H1 (cell line): Measurements from ENCODE around the gene CMIP. TPM values are rescaled to one million over a fixed set of nuclear protein-coding genes. Genes with fewer than 3 reads are reported as not detected.

Experiments used
- CTCF ChIA-PET: fragments of 300-600 bp; sonication (Branson Sonifier 250); formaldehyde crosslinking; loops from one replicate; lab custom pipeline; 2021; ENCODE audit not compliant: partially characterized antibody; lab: Charles Lee
- POLR2A ChIA-PET: fragments of 300-600 bp; sonication (Branson Sonifier 250); formaldehyde crosslinking; loops from one replicate; lab custom pipeline; 2021; ENCODE audit warnings: inconsistent platforms; ENCODE audit not compliant: partially characterized antibody; lab: Charles Lee
- DNase-seq, 2 experiments: peaks; one replicate each; pipeline versions ENCODE4 v3.0.0 to v3.0.0-alpha.2; 2010 to 2022; ENCODE audit warnings: low spot score in 2 of 2, low read depth in 1 of 2, mixed read lengths in 1 of 2
- FAIRE-seq: peaks from 2 replicates; lab custom pipeline; 2011; peaks lifted over from hg19 to GRCh38; lab: Jason Lieb, UNC
- H2AFZ ChIP-seq: 2 replicates; pipeline ENCODE4 v1.8.1; 2012; ENCODE audit warnings: low read length, inconsistent platforms
- H2AK5ac ChIP-seq: 2 replicates; pipeline ENCODE4 v1.6.1; 2013; ENCODE audit warnings: low read depth, low read length
- H2BK120ac ChIP-seq: replicated peaks from 2 replicates; pipeline ENCODE3; 2013; ENCODE audit warnings: low read depth, low read length, inconsistent platforms
- H2BK12ac ChIP-seq: 2 replicates; pipeline ENCODE4 v1.6.1; 2013; ENCODE audit warnings: low read depth, low read length
- H2BK15ac ChIP-seq: 2 replicates; pipeline ENCODE4 v1.6.1; 2013; ENCODE audit warnings: low read length
- H2BK20ac ChIP-seq: 2 replicates; pipeline ENCODE4 v1.6.1; 2013; ENCODE audit warnings: low read length
- H2BK5ac ChIP-seq: 2 replicates; pipeline ENCODE4 v1.6.1; 2013; ENCODE audit warnings: low read depth, low read length
- H3K14ac ChIP-seq: 2 replicates; pipeline ENCODE4 v1.6.1; 2013; ENCODE audit warnings: inconsistent platforms; ENCODE audit not compliant: insufficient read length
- H3K18ac ChIP-seq: 2 replicates; pipeline ENCODE4 v1.6.1; 2013; ENCODE audit warnings: low read length; ENCODE audit errors: extremely low read depth
- H3K23ac ChIP-seq: 2 replicates; pipeline ENCODE4 v1.6.1; 2013; ENCODE audit warnings: inconsistent platforms; ENCODE audit not compliant: insufficient read length
- H3K23me2 ChIP-seq: 2 replicates; pipeline ENCODE4 v1.6.1; 2013; ENCODE audit warnings: low read depth, low read length
- H3K27ac ChIP-seq: 2 replicates; pipeline ENCODE4 v1.6.1; 2011; ENCODE audit warnings: low read depth, low read length, inconsistent platforms
- H3K27me3 ChIP-seq, 4 experiments: replicated peaks in 1 of 4; 1 replicate in 1 of 4; 2 replicates in 3 of 4; pipeline versions ENCODE4 v1.6.1 to v1.8.1; 2011 to 2013; ENCODE audit warnings: low read length in 3 of 4, mild to moderate bottlenecking in 3 of 4, inconsistent platforms in 2 of 4, mixed read lengths in 2 of 4, moderate library complexity in 1 of 4; ENCODE audit not compliant: control insufficient read depth in 3 of 4, insufficient read depth in 3 of 4; ENCODE audit errors: extremely low read depth in 1 of 4
- H3K36me3 ChIP-seq, 4 experiments: 2 replicates each; pipeline versions ENCODE4 v1.6.1 to v1.8.1; 2011 to 2013; ENCODE audit warnings: mild to moderate bottlenecking in 4 of 4, low read length in 3 of 4, moderate library complexity in 2 of 4, control low read depth in 1 of 4, inconsistent platforms in 1 of 4; ENCODE audit not compliant: insufficient read depth in 4 of 4, control insufficient read depth in 2 of 4
- H3K4ac ChIP-seq: replicated peaks from 2 replicates; pipeline ENCODE3; 2013; ENCODE audit warnings: low read length, low read depth, mixed read lengths, inconsistent platforms; ENCODE audit not compliant: insufficient read length
- H3K4me1 ChIP-seq, 4 experiments: replicated peaks in 1 of 4; 1 replicate in 1 of 4; 2 replicates in 3 of 4; pipeline versions ENCODE4 v1.6.1 to v1.8.1; 2011 to 2013; ENCODE audit warnings: low read length in 3 of 4, inconsistent platforms in 2 of 4, mixed read lengths in 1 of 4; ENCODE audit not compliant: insufficient read depth in 4 of 4, control insufficient read depth in 3 of 4
- H3K4me2 ChIP-seq, 2 experiments: 2 replicates each; pipeline versions ENCODE4 v1.6.1 to v1.8.1; 2011 to 2013; ENCODE audit warnings: low read depth in 2 of 2, low read length in 2 of 2, control low read depth in 1 of 2, inconsistent platforms in 1 of 2, mild to moderate bottlenecking in 1 of 2; ENCODE audit not compliant: insufficient read depth in 1 of 2
- H3K4me3 ChIP-seq, 4 experiments: fragments of 200-600, 300-600 bp in 1 of 4; sonication (generic), shearing (Covaris generic), sonication (Bioruptor Twin) in 1 of 4; 2 replicates each; pipeline versions ENCODE4 v1.5.1 to v1.8.1; 2011 to 2016; ENCODE audit warnings: low read length in 4 of 4, low read depth in 3 of 4, control low read depth in 2 of 4, inconsistent platforms in 2 of 4, mild to moderate bottlenecking in 2 of 4, mixed read lengths in 1 of 4, moderate library complexity in 1 of 4; ENCODE audit not compliant: insufficient read depth in 2 of 4; ENCODE audit errors: extremely low read depth in 1 of 4
- H3K56ac ChIP-seq: replicated peaks from 2 replicates; pipeline ENCODE3; 2013; ENCODE audit warnings: low read depth, mild to moderate bottlenecking, mixed read lengths, low read length, inconsistent platforms; ENCODE audit not compliant: insufficient read length
- H3K79me1 ChIP-seq: 2 replicates; pipeline ENCODE4 v1.6.1; 2013; ENCODE audit warnings: low read depth, low read length, control low read depth
- H3K79me2 ChIP-seq, 2 experiments: 2 replicates each; pipeline versions ENCODE4 v1.6.1 to v1.8.1; 2012 to 2013; ENCODE audit warnings: low read length in 2 of 2, mild to moderate bottlenecking in 2 of 2, inconsistent platforms in 1 of 2; ENCODE audit not compliant: insufficient read depth in 2 of 2, control insufficient read depth in 1 of 2
- H3K9ac ChIP-seq, 4 experiments: replicated peaks in 1 of 4; 1 replicate in 1 of 4; 2 replicates in 3 of 4; pipeline versions ENCODE4 v1.6.1 to v1.8.1; 2011 to 2013; ENCODE audit warnings: low read depth in 3 of 4, low read length in 3 of 4, control low read depth in 2 of 4, mild to moderate bottlenecking in 2 of 4, moderate library complexity in 2 of 4, inconsistent platforms in 1 of 4; ENCODE audit errors: extremely low read depth in 1 of 4
- H3K9me3 ChIP-seq, 2 experiments: 2 replicates each; pipeline versions ENCODE4 v1.6.1 to v1.8.1; 2012 to 2013; ENCODE audit warnings: mild to moderate bottlenecking in 2 of 2, moderate library complexity in 2 of 2, control low read depth in 1 of 2, inconsistent platforms in 1 of 2, low read depth in 1 of 2, low read length in 1 of 2, mixed read lengths in 1 of 2; ENCODE audit not compliant: insufficient read depth in 2 of 2
- H4K20me1 ChIP-seq, 2 experiments: replicated peaks in 1 of 2; 2 replicates each; pipeline versions ENCODE3 to v1.8.1; 2011 to 2013; ENCODE audit warnings: inconsistent platforms in 2 of 2, low read length in 2 of 2, mild to moderate bottlenecking in 1 of 2; ENCODE audit not compliant: insufficient read depth in 2 of 2, control insufficient read depth in 1 of 2
- H4K5ac ChIP-seq: 2 replicates; pipeline ENCODE4 v1.6.1; 2013; ENCODE audit warnings: low read length, low read depth, mixed read lengths, inconsistent platforms; ENCODE audit not compliant: insufficient read length
- H4K8ac ChIP-seq: 2 replicates; pipeline ENCODE4 v1.8.0; 2013; ENCODE audit warnings: mild to moderate bottlenecking, moderate library complexity, low read length, inconsistent platforms; ENCODE audit not compliant: insufficient read depth; ENCODE audit errors: extremely low read depth
- H4K91ac ChIP-seq: replicated peaks from 2 replicates; pipeline ENCODE3; 2013; ENCODE audit warnings: low read length, mixed read lengths, inconsistent platforms; ENCODE audit not compliant: insufficient read length
- BACH1 ChIP-seq: IDR thresholded peaks from 2 replicates; pipeline ENCODE4 v1.6.1; 2012; ENCODE audit warnings: low read length, improper control_type of control experiment
- BCL11A ChIP-seq, 2 experiments: IDR thresholded peaks; one replicate each; pipeline ENCODE4 v1.6.1; 2011; ENCODE audit warnings: low read depth in 2 of 2, low read length in 2 of 2, mild to moderate bottlenecking in 2 of 2
- CEBPB ChIP-seq: IDR thresholded peaks from 2 replicates; pipeline ENCODE4 v1.6.1; 2012; ENCODE audit warnings: low read depth, low read length
- CHD2 ChIP-seq: IDR thresholded peaks from 2 replicates; pipeline ENCODE4 v1.6.1; 2012; ENCODE audit warnings: low read length, improper control_type of control experiment
- CREB1 ChIP-seq: IDR thresholded peaks from 2 replicates; pipeline ENCODE4 v1.6.1; 2012; ENCODE audit warnings: inconsistent platforms
- HDAC6 ChIP-seq: IDR thresholded peaks from one replicate; pipeline ENCODE4 v1.7.1; 2012; ENCODE audit warnings: low read depth, mild to moderate bottlenecking, inconsistent platforms, low read length, moderate library complexity
- NANOG ChIP-seq: IDR thresholded peaks from 2 replicates; pipeline ENCODE4 v1.6.1; 2011; ENCODE audit warnings: low read length, low read depth, mild to moderate bottlenecking, inconsistent platforms; ENCODE audit not compliant: insufficient read depth, poor library complexity, severe bottlenecking
- SIX5 ChIP-seq: IDR thresholded peaks from 2 replicates; pipeline ENCODE4 v1.6.1; 2011; ENCODE audit warnings: mild to moderate bottlenecking, low read depth, low read length
- YY1 ChIP-seq: IDR thresholded peaks from 2 replicates; pipeline ENCODE4 v1.6.1; 2011; ENCODE audit warnings: low read depth, mild to moderate bottlenecking, low read length
- WGBS, 2 experiments: shearing (Covaris generic) in 1 of 2; methylation state at CpG; one replicate each; pipeline versions ENCODE4 v1.1.6 to v1.1.7; 2013 to 2015; ENCODE audit warnings: low lambda C conversion rate in 2 of 2, mixed read lengths in 2 of 2, inconsistent platforms in 1 of 2, low coverage in 1 of 2, missing lambda C conversion rate in 1 of 2; ENCODE audit not compliant: insufficient replicate concordance in 2 of 2, insufficient coverage in 1 of 2, insufficient read length in 1 of 2; ENCODE audit errors: extremely low coverage in 1 of 2, missing lambda C conversion rate in 1 of 2; 5-methylcytosine and 5-hydroxymethylcytosine counted together
- polyA plus RNA-seq, 7 experiments: library from polyadenylated mRNA; depleted of rRNA in 3 of 7; stranded (reverse) in 5 of 7; unstranded in 2 of 7; fragments of >200 nt in 5 of 7; fragments of 200-250 nt in 2 of 7; gene quantifications; 1 replicate in 5 of 7; 2 replicates in 1 of 7; 4 replicates in 1 of 7; pipeline versions ENCODE4 v1.2.1 to v1.2.3, GENCODE V29; 2011 to 2013; ENCODE audit warnings: missing spikeins in 2 of 7, mixed read lengths in 2 of 7
- total RNA-seq: library from RNA; stranded (reverse); fragmentation: NEBNext Ultra II Directional; extraction: Animal tissue kit (Norgen Biotek cat#: 25700); gene quantifications from 2 replicates; pipeline ENCODE4 v1.2.1, GENCODE V29; 2021
- TF ChIP-seq, protein P1 (sequence below): IDR thresholded peaks from 2 replicates; pipeline ENCODE4 v1.6.1; 2012; ENCODE audit warnings: inconsistent platforms
- TF ChIP-seq, protein P2 (sequence below): IDR thresholded peaks from 2 replicates; pipeline ENCODE4 v1.6.1; 2011; ENCODE audit warnings: low read length, improper control_type of control experiment

CMIP gene
- total and polyA plus RNA-seq, 2 of the 8 experiments (the other 6 are each of a cell fraction or from before 2014, with no cell fraction given): 7.9 to 53.2 TPM

DNA sequence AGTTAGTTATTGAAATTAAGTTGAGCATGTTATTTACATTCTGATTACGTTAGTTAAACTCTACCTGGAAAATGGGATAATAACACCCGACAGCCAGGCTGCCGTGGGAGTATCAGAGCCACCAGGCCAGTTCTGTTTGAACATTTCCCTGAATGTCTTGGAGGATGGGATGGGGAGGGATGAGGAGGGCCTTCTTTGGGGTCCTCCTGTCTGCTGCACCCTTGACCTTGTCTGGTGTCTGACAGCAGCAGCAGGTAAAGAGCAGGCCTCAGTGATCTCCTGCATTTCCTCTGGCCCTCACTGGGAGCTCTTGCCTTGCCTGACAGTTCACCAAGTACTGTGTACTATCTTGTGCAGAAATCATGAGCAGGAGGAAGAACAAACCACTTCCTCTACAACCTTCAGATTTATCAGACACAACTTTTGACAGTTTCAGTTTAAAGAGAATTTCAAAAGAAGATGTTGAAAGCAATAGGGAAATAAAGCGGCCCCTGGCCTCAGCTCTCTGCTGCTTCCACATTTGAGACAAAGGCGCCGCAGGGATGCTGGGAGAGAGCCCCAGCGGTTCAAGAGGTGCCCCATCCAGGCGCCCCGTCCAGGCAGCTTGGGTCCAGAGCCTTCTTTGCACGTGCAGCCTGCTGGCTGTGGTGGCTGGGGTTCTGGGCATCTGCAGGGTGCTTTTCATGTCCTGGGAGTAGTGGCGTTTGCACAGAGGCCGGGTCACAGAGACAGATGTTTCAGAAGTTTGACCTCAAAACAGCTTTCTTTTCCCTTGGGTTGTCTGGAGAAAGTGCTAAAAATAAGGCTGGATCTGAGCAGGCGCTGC lies 25.3 kb downstream of the CMIP start:
- POLR2A ChIA-PET: interaction anchor here (1.0 to 2.1 kb wide), 3 partner anchors 11 to 24 kb away, joined by 3 to 4 read pairs (median 3); no protein-coding TSS in a partner anchor
- H3K9ac ChIP-seq: no peak overlapping the region
- no peak for TF ChIP-seq NANOG
- no peak for TF ChIP-seq CREB1
- no peak for TF ChIP-seq HDAC6
- TF ChIP-seq, protein P1, sequence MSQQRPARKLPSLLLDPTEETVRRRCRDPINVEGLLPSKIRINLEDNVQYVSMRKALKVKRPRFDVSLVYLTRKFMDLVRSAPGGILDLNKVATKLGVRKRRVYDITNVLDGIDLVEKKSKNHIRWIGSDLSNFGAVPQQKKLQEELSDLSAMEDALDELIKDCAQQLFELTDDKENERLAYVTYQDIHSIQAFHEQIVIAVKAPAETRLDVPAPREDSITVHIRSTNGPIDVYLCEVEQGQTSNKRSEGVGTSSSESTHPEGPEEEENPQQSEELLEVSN: no peak
- no peak for TF ChIP-seq CEBPB
- TF ChIP-seq, protein P2, sequence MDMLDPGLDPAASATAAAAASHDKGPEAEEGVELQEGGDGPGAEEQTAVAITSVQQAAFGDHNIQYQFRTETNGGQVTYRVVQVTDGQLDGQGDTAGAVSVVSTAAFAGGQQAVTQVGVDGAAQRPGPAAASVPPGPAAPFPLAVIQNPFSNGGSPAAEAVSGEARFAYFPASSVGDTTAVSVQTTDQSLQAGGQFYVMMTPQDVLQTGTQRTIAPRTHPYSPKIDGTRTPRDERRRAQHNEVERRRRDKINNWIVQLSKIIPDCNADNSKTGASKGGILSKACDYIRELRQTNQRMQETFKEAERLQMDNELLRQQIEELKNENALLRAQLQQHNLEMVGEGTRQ: no peak
- TF ChIP-seq CHD2: no peak
- no peak for TF ChIP-seq BACH1
- no peak for TF ChIP-seq BCL11A (IDR thresholded peaks at IDR 0.05; ENCODE audit: low read depth in 2 of 2, low read length in 2 of 2)
- TF ChIP-seq SIX5: no peak
- TF ChIP-seq YY1: no peak

More for the DNA sequence above, 25.3 kb downstream of the CMIP start:
- H3K4me1 ChIP-seq: peaks cover 2 to 8% (median 7%) of the 10 kb centered on the region in 4 experiments; a peak in 5 of 7 replicates
- DNase-seq (no peak), FAIRE-seq (no peak)
- H3K14ac ChIP-seq: no peak overlapping the region
- H4K91ac ChIP-seq: no peak overlapping the region
- peaks cover 0 to 8% (median 2%) of the 10 kb centered on the region in 4 experiments; a peak in 2 of 8 replicates for H3K36me3 ChIP-seq
- H4K5ac ChIP-seq: no peak overlapping the region
- no peaks in the 10 kb centered on the region for H3K27me3 ChIP-seq
- no peak overlapping the region for H3K56ac ChIP-seq
- H3K79me2 ChIP-seq: peaks cover 11 to 93% of the 10 kb centered on the region in 2 experiments
- no peak overlapping the region for H2BK120ac ChIP-seq
- H3K4me3 ChIP-seq: no peak overlapping the region
- no peak overlapping the region for H2AFZ ChIP-seq
- no peak overlapping the region for H2BK15ac ChIP-seq
- H3K9me3 ChIP-seq: no peaks in the 10 kb centered on the region
- H3K27ac ChIP-seq: no peak overlapping the region
- H4K20me1 ChIP-seq: peaks cover 33 to 56% of the 10 kb centered on the region in 2 experiments
- H3K23me2 ChIP-seq: no peaks in the 10 kb centered on the region
- H2AK5ac ChIP-seq: no peak overlapping the region
- H4K8ac ChIP-seq: no peak overlapping the region
- peaks cover 38% of the 10 kb centered on the region for H3K79me1 ChIP-seq
- H3K18ac ChIP-seq: no peak overlapping the region
- CTCF ChIA-PET: interaction anchor here (0.7 to 1.7 kb wide), 7 partner anchors 11 to 385 kb away, joined by 3 to 6 read pairs (median 3); no protein-coding TSS in a partner anchor
- H2BK5ac ChIP-seq: no peak overlapping the region
- no peak overlapping the region for H3K4ac ChIP-seq
- no peak overlapping the region for H2BK12ac ChIP-seq
- no peak overlapping the region for H3K23ac ChIP-seq
- no peak overlapping the region for H2BK20ac ChIP-seq
- no peak overlapping the region for H3K4me2 ChIP-seq
- 72% methylated on average over 13 of the region's 13 CpGs; no CpG with 5 or more reads in 1 of the 2 experiments for WGBS, 2 experiments
